ENCODE results near the gene DOK7. TPM values are rescaled to one million over a fixed set of nuclear protein-coding genes. Genes with fewer than 3 reads are reported as not detected.

Gene DOK7
- total RNA-seq, 2 experiments from 2014 or later, result not detected

- Mint-ChIP-seq H3K4me3 (no peak overlapping the region), H3K36me3 (peaks cover 10% of the 10 kb centered on the region), H3K9me3 (no peaks in the 10 kb centered on the region), H3K4me1 (peaks cover 1% of the 10 kb centered on the region), H3K27me3 (no peaks in the 10 kb centered on the region), H3K27ac (no peak overlapping the region)
- POLR2A ChIA-PET, result no interaction called here
- peak; percentile 21 for DNase-seq
- no peak for ATAC-seq (ENCODE audit: low read depth)
These were observed 54.8 kb downstream of the DOK7 start for GRCh38 chr4:3517731-3518510.

- Mint-ChIP-seq H3K36me3 (peaks cover 8% of the 10 kb centered on the region), H3K9me3 (no peaks in the 10 kb centered on the region)
- DNase-seq, result no peak
These were observed 55.4 kb downstream of the DOK7 start for GRCh38 chr4:3518511-3518880.

DNA sequence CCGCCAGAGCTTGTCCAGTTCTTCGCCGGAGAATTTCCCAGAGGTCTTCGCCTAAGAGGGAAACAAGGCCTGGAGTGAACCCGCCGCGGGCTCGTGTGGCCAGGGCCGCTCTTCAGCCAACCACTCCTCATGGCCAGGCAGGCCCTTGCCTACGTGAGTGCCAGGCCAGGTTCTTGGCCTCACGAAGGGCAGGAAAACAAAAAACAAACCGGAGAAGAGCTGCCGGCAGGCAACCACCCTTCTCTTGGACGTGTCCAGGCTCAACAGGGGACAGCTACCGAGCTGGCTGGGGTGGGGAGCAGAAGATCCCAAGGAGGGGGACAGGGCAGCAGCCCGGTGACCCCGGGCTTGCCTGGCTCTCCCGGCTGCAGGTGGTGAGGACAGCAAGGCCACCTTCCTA is 55.8 kb downstream of the DOK7 start:
- peaks cover 8% of the 10 kb centered on the region for H3K36me3 Mint-ChIP-seq
- no peaks in the 10 kb centered on the region for H3K9me3 Mint-ChIP-seq
- H3K27ac Mint-ChIP-seq, result no peak overlapping the region
- peaks cover 1% of the 10 kb centered on the region for H3K4me1 Mint-ChIP-seq
- no peaks in the 10 kb centered on the region for H3K27me3 Mint-ChIP-seq
- DNase-seq (peak; percentile 18), ATAC-seq (ENCODE audit: low read depth) (no peak)
- POLR2A ChIA-PET, result no interaction called here
- no peak overlapping the region for H3K4me3 Mint-ChIP-seq

More at GRCh38 chr4:3518511-3518880, 55.4 kb downstream of the DOK7 start:
- POLR2A ChIA-PET, result no interaction called here
- Mint-ChIP-seq H3K27me3 (no peaks in the 10 kb centered on the region), H3K27ac (no peak overlapping the region), H3K4me1 (peaks cover 1% of the 10 kb centered on the region), H3K4me3 (no peak overlapping the region)
- no peak for ATAC-seq (ENCODE audit: low read depth)

- Mint-ChIP-seq H3K36me3 (peaks cover 8% of the 10 kb centered on the region), H3K27ac (no peak overlapping the region)
These were observed 56.6 kb downstream of the DOK7 start for GRCh38 chr4:3519468-3520264.

DNA sequence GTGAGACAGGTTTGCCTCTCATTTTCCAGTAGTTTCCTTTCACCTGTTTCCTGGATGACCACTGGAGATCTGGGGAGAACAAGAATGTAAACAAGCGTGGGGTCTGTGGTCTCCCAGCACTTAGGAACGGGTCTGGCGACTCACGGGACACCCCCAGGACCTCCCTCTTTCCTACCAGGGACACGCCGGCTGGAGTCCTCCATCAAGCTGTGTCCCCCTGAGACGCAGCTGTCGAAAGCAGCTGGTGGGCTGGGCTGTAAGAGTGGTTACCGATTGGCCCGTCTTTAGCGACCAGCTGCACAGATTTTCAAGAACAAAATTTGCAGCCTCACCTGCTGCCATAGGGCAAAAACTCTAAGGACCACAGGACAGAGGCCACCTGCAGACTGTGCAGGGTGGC is 57.2 kb downstream of the DOK7 start:
- no peak overlapping the region for H3K4me3 Mint-ChIP-seq
- H3K36me3 Mint-ChIP-seq, result peaks cover 8% of the 10 kb centered on the region
- H3K4me1 Mint-ChIP-seq, result peaks cover 1% of the 10 kb centered on the region
- H3K27ac Mint-ChIP-seq, result no peak overlapping the region
- POLR2A ChIA-PET, result no interaction called here
- DNase-seq (no peak), ATAC-seq (ENCODE audit: low read depth) (no peak)
- H3K27me3 Mint-ChIP-seq, result no peaks in the 10 kb centered on the region
- H3K9me3 Mint-ChIP-seq, result no peaks in the 10 kb centered on the region

More at GRCh38 chr4:3519468-3520264, 56.6 kb downstream of the DOK7 start:
- DNase-seq (peak; percentile 22), ATAC-seq (ENCODE audit: low read depth) (no peak)
- Mint-ChIP-seq H3K9me3 (no peaks in the 10 kb centered on the region), H3K27me3 (no peaks in the 10 kb centered on the region), H3K4me1 (peaks cover 1% of the 10 kb centered on the region), H3K4me3 (no peak overlapping the region)
- POLR2A ChIA-PET, result no interaction called here

- peaks cover 3% of the 10 kb centered on the region for H3K36me3 Mint-ChIP-seq
- no peak overlapping the region for H3K27ac Mint-ChIP-seq
- peaks cover 1% of the 10 kb centered on the region for H3K4me1 Mint-ChIP-seq
- no peak overlapping the region for H3K4me3 Mint-ChIP-seq
- ATAC-seq (ENCODE audit: low read depth) (no peak), DNase-seq (no peak)
- POLR2A ChIA-PET, result no interaction called here
- no peaks in the 10 kb centered on the region for H3K27me3 Mint-ChIP-seq
- H3K9me3 Mint-ChIP-seq, result no peaks in the 10 kb centered on the region
These were observed 57.9 kb downstream of the DOK7 start for GRCh38 chr4:3520796-3521600.

GRCh38 chr4:3521621-3522325 is 58.7 kb downstream of the DOK7 start:
- no peaks in the 10 kb centered on the region for H3K27me3 Mint-ChIP-seq
- no peak overlapping the region for H3K4me3 Mint-ChIP-seq
- no peaks in the 10 kb centered on the region for H3K9me3 Mint-ChIP-seq
- peaks cover 1% of the 10 kb centered on the region for H3K36me3 Mint-ChIP-seq
- H3K4me1 Mint-ChIP-seq, result peaks cover 1% of the 10 kb centered on the region
- ATAC-seq (ENCODE audit: low read depth) (no peak), DNase-seq (no peak)
- POLR2A ChIA-PET, result no interaction called here
- no peak overlapping the region for H3K27ac Mint-ChIP-seq

- no peaks in the 10 kb centered on the region for H3K27me3 Mint-ChIP-seq
- POLR2A ChIA-PET, result interaction anchor here (0.6 kb wide), 1 partner anchor 498 kb away, joined by 3 read pairs; no protein-coding TSS in a partner anchor
- H3K36me3 Mint-ChIP-seq, result peaks cover 1% of the 10 kb centered on the region
These were observed 59.2 kb downstream of the DOK7 start for GRCh38 chr4:3522326-3522640.

DNA sequence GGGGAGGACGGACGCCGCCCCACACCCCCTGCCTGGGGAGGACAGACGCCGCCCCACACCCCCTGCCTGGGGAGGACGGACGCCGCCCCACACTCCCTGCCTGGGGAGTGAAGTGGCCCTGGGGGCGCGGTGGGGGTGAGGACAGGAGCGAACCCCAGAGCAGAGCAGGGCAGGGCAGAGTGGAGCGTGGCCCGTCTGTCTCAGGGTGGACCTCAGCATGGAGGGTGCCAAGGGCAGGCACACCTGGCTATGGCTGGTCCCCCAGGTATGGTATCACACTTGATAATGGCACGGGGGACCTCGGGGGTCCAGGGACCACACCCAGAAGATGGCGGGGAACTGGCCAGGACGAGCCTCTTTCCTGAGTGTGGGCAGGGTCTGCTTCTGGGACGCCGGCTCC is 59.5 kb downstream of the DOK7 start:
- H3K4me3 Mint-ChIP-seq, result no peak overlapping the region
- peaks cover 1% of the 10 kb centered on the region for H3K36me3 Mint-ChIP-seq
- H3K27ac Mint-ChIP-seq, result no peak overlapping the region
- POLR2A ChIA-PET, result interaction anchor here (0.6 kb wide), 1 partner anchor 499 kb away, joined by 3 read pairs; no protein-coding TSS in a partner anchor
- H3K27me3 Mint-ChIP-seq, result no peaks in the 10 kb centered on the region
- peaks cover 1% of the 10 kb centered on the region for H3K4me1 Mint-ChIP-seq
- no peak for DNase-seq
- H3K9me3 Mint-ChIP-seq, result no peaks in the 10 kb centered on the region
- no peak for ATAC-seq (ENCODE audit: low read depth)

More at GRCh38 chr4:3522326-3522640, 59.2 kb downstream of the DOK7 start:
- Mint-ChIP-seq H3K27ac (no peak overlapping the region), H3K4me1 (peaks cover 1% of the 10 kb centered on the region), H3K4me3 (no peak overlapping the region), H3K9me3 (no peaks in the 10 kb centered on the region)
- no peak for DNase-seq
- no peak for ATAC-seq (ENCODE audit: low read depth)

DNA sequence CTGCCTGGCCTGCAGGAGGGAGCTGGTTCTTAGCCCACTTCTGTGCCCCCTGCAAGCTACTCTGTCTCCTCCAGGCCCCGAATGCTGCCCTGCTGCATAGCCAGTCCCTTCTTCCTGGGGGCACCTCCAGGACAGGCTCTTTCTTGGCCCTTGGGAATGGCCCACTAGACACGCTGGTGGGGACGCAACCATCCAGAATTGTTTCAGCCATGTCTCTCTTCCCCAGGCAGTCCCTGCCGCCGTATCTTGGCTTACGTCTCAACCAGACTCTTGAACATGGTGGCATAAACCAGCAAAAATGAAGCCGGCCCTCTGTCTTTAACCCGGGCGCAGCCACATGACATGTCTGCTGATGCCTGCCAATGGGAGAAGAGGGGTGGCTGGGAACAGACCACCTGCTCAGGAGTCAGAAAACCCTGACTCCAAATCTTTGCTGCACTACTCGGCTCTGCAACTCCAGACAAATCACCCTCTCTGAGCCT is 60.1 kb downstream of the DOK7 start:
- ATAC-seq (ENCODE audit: low read depth) (no peak), DNase-seq (no peak)
- H3K4me3 Mint-ChIP-seq, result no peak overlapping the region
- H3K27ac Mint-ChIP-seq, result no peak overlapping the region
- H3K36me3 Mint-ChIP-seq, result peaks cover 1% of the 10 kb centered on the region
- POLR2A ChIA-PET, result no interaction called here
- peaks cover 1% of the 10 kb centered on the region for H3K4me1 Mint-ChIP-seq
- H3K27me3 Mint-ChIP-seq, result no peaks in the 10 kb centered on the region
- no peaks in the 10 kb centered on the region for H3K9me3 Mint-ChIP-seq

- no peaks in the 10 kb centered on the region for H3K9me3 Mint-ChIP-seq
- DNase-seq, result no peak
These were observed 60.6 kb downstream of the DOK7 start for GRCh38 chr4:3523628-3524221.

DNA sequence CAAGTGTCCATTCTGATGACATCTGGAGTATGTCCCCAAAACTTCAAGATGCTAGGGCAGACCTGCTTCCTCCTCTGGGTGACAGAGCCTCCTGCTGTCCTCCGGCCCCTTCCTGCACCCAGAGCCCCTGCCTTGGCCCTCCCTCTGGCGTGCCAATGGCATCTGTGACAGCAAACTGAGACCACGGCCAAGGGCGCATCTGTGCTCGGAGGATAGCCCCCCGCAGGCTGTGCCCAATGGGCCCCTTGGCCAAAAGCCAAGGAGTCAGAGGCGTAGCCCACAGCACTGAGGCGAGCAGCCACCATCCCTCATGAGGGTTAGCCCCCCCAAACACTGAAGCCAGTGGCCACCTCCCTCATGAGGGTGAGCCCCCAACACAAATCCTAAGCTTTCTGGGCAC is 61.2 kb downstream of the DOK7 start:
- H3K27ac Mint-ChIP-seq, result no peak overlapping the region
- H3K9me3 Mint-ChIP-seq, result no peaks in the 10 kb centered on the region
- no peak for ATAC-seq (ENCODE audit: low read depth)
- POLR2A ChIA-PET, result no interaction called here
- peaks cover 1% of the 10 kb centered on the region for H3K36me3 Mint-ChIP-seq
- H3K4me3 Mint-ChIP-seq, result no peak overlapping the region
- DNase-seq, result no peak
- peaks cover 1% of the 10 kb centered on the region for H3K4me1 Mint-ChIP-seq
- no peaks in the 10 kb centered on the region for H3K27me3 Mint-ChIP-seq

More at GRCh38 chr4:3523628-3524221, 60.6 kb downstream of the DOK7 start:
- Mint-ChIP-seq H3K27me3 (no peaks in the 10 kb centered on the region), H3K4me3 (no peak overlapping the region), H3K4me1 (peaks cover 1% of the 10 kb centered on the region), H3K36me3 (peaks cover 1% of the 10 kb centered on the region), H3K27ac (no peak overlapping the region)
- POLR2A ChIA-PET, result no interaction called here
- no peak for ATAC-seq (ENCODE audit: low read depth)
